ENCODE results near the gene PCSK5.

PCSK5 gene

DNA sequence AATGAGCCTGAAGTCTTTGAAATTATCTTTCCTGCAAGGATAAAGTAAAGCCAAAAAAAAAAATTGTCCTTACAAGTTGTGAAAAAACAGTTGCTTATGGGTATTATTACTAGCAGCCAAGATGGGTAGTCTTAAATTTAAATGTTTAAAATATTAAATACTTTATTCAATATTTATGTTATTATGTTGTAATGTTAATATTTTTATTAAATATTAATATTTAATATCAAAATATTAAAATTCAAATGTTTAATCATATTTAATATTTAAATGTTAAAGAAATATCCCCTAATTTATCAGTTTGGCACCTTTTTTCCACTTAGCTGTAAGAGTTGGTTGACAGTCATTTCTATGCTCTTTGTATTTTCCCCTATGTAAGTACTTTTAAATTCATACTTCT, 86.1 kb downstream of the PCSK5 start:
- no peak overlapping the region for H3K9ac ChIP-seq (ENCODE audit: low read length)
- no peak overlapping the region for H3K4me2 ChIP-seq (ENCODE audit: low read length, poor library complexity, severe bottlenecking)
- H2BK12ac ChIP-seq (ENCODE audit: low read length in 2 of 2), result no peak overlapping the region
- no peak overlapping the region for H3K18ac ChIP-seq (ENCODE audit: low read depth in 1 of 2, low read length in 2 of 2)
- H2BK15ac ChIP-seq (ENCODE audit: low read depth, poor library complexity, severe bottlenecking), result no peak overlapping the region
- no peak overlapping the region for H4K91ac ChIP-seq (ENCODE audit: low read length)
- no peak for DNase-seq
- H4K8ac ChIP-seq (ENCODE audit: low read length), result no peak overlapping the region
- no peaks in the 10 kb centered on the region for H3K9me3 ChIP-seq (ENCODE audit: control insufficient read depth, low read length)
- no peak overlapping the region for H3K4me3 ChIP-seq (ENCODE audit: insufficient read depth in 1 of 2, low read depth in 1 of 2, low read length in 2 of 2)
- H3K23ac ChIP-seq (ENCODE audit: low read length in 2 of 2), result no peak overlapping the region
- no peak overlapping the region for H3K4ac ChIP-seq (ENCODE audit: low read depth in 1 of 2, low read length in 2 of 2)
- H2BK5ac ChIP-seq (ENCODE audit: low read depth, low read length, poor library complexity, severe bottlenecking), result no peak overlapping the region
- no peaks in the 10 kb centered on the region for H3K79me1 ChIP-seq (replicated peaks; ENCODE audit: low read length, poor library complexity, severe bottlenecking)
- H2BK120ac ChIP-seq (ENCODE audit: low read depth, low read length), result no peak overlapping the region
- H2AFZ ChIP-seq (ENCODE audit: low read depth, low read length), result no peak overlapping the region
- no peak overlapping the region for H3K27ac ChIP-seq (ENCODE audit: low read length, poor library complexity, severe bottlenecking)
- no peaks in the 10 kb centered on the region for H3K27me3 ChIP-seq (ENCODE audit: control insufficient read depth in 1 of 2, insufficient read depth in 1 of 2, low read length in 2 of 2)
- H3K4me1 ChIP-seq (ENCODE audit: control insufficient read depth, insufficient read depth, low read depth, low read length), result no peaks in the 10 kb centered on the region
- no peak overlapping the region for H3K14ac ChIP-seq (ENCODE audit: low read length in 2 of 2)
- no peak overlapping the region for H2AK5ac ChIP-seq (ENCODE audit: low read length, severe bottlenecking)
- no peaks in the 10 kb centered on the region for H3K36me3 ChIP-seq (ENCODE audit: control insufficient read depth in 1 of 2, insufficient read depth in 2 of 2, low read depth in 1 of 2, low read length in 2 of 2)

DNA sequence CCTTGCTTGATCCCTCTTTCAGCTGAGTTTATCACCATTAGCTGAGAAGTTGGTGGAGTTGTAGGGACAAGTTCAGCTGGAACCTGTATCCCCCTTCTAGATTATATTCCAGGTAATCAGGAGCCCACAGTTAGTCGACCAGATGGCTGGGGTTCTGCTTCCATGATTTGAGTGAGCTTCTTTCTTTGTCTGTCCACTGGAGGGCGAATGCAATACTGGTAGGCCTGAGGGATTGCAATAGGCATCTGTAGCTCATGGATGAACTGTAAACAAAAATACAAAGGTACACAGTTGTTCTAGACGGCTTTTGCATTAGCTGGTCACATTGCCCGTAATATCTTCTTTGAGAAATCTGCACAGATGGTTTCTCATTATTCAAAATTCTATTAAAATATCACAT, 88.9 kb downstream of the PCSK5 start:
- H2AFZ ChIP-seq (ENCODE audit: low read depth, low read length), result no peak overlapping the region
- DNase-seq, result peak; percentile 41
- no peak overlapping the region for H2BK12ac ChIP-seq (ENCODE audit: low read length in 2 of 2)
- H3K9me3 ChIP-seq (ENCODE audit: control insufficient read depth, low read length), result no peaks in the 10 kb centered on the region
- no peak overlapping the region for H3K4me2 ChIP-seq (ENCODE audit: low read length, poor library complexity, severe bottlenecking)
- H2BK15ac ChIP-seq (ENCODE audit: low read depth, poor library complexity, severe bottlenecking), result no peak overlapping the region
- H3K27me3 ChIP-seq (ENCODE audit: control insufficient read depth in 1 of 2, insufficient read depth in 1 of 2, low read length in 2 of 2), result no peaks in the 10 kb centered on the region
- 48% methylated on average over 4 of the region's 4 CpGs for WGBS
- no peaks in the 10 kb centered on the region for H3K4me1 ChIP-seq (ENCODE audit: control insufficient read depth, insufficient read depth, low read depth, low read length)
- no peak overlapping the region for H3K23ac ChIP-seq (ENCODE audit: low read length in 2 of 2)
- H3K14ac ChIP-seq (ENCODE audit: low read length in 2 of 2), result no peak overlapping the region
- no peak overlapping the region for H3K9ac ChIP-seq (ENCODE audit: low read length)
- H2AK5ac ChIP-seq (ENCODE audit: low read length, severe bottlenecking), result no peak overlapping the region
- no peak overlapping the region for H4K8ac ChIP-seq (ENCODE audit: low read length)
- H4K91ac ChIP-seq (ENCODE audit: low read length), result no peak overlapping the region
- no peak overlapping the region for H3K27ac ChIP-seq (ENCODE audit: low read length, poor library complexity, severe bottlenecking)
- H3K4ac ChIP-seq (ENCODE audit: low read depth in 1 of 2, low read length in 2 of 2), result no peak overlapping the region
- no peaks in the 10 kb centered on the region for H3K36me3 ChIP-seq (ENCODE audit: control insufficient read depth in 1 of 2, insufficient read depth in 2 of 2, low read depth in 1 of 2, low read length in 2 of 2)
- H2BK5ac ChIP-seq (ENCODE audit: low read depth, low read length, poor library complexity, severe bottlenecking), result no peak overlapping the region
- no peaks in the 10 kb centered on the region for H3K79me1 ChIP-seq (replicated peaks; ENCODE audit: low read length, poor library complexity, severe bottlenecking)
- no peak overlapping the region for H2BK120ac ChIP-seq (ENCODE audit: low read depth, low read length)
- H3K4me3 ChIP-seq (ENCODE audit: insufficient read depth in 1 of 2, low read depth in 1 of 2, low read length in 2 of 2), result no peak overlapping the region
- H3K18ac ChIP-seq (ENCODE audit: low read depth in 1 of 2, low read length in 2 of 2), result no peak overlapping the region

DNA sequence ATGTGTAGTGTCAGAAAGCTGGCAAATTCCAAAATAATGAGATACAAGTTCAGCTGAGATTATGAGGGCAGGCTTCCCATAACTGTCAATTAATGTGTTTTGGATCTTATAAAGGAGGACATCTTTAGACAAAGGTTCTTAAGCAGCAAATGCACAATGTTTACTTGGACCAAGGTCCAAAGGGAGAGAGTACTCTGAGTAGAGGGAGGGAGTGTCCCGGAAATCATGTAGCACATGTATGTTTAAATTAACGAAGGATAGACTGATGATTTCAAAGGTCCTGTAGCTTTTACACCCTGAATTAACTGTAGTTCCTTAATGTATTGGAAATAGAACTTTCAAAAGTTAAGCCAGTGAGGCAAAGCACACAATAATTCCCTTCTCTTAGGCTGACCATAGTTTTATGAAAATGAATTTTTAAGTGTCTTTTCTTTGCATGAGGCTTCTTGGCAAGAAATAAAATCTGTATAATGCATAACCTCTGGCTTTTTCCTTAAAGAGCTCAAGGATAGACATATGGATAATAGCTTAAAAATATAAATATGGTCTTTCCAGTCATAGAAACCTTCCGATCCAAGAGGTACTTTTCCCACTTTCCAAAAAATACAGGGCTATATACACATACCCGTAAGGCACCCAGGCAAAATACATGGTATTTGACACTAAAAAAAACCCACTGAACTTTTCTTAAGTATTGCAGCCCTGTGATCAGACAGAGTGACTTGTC, 93.0 kb downstream of the PCSK5 start:
- Histone ChIP-seq H3K27me3 (ENCODE audit: control insufficient read depth in 1 of 2, insufficient read depth in 1 of 2, low read length in 2 of 2) (no peaks in the 10 kb centered on the region), H2AFZ (ENCODE audit: low read depth, low read length) (no peak overlapping the region), H2BK120ac (ENCODE audit: low read depth, low read length) (no peak overlapping the region), H3K4me2 (ENCODE audit: low read length, poor library complexity, severe bottlenecking) (no peak overlapping the region), H3K9ac (ENCODE audit: low read length) (no peak overlapping the region), H3K79me1 (replicated peaks; ENCODE audit: low read length, poor library complexity, severe bottlenecking) (no peaks in the 10 kb centered on the region), H4K8ac (ENCODE audit: low read length) (no peak overlapping the region), H3K27ac (ENCODE audit: low read length, poor library complexity, severe bottlenecking) (no peak overlapping the region), H2BK15ac (ENCODE audit: low read depth, poor library complexity, severe bottlenecking) (no peak overlapping the region), H2BK12ac (ENCODE audit: low read length in 2 of 2) (no peak overlapping the region), H3K9me3 (ENCODE audit: control insufficient read depth, low read length) (no peaks in the 10 kb centered on the region), H3K14ac (ENCODE audit: low read length in 2 of 2) (no peak overlapping the region), H3K4me3 (ENCODE audit: insufficient read depth in 1 of 2, low read depth in 1 of 2, low read length in 2 of 2) (no peak overlapping the region), H3K18ac (ENCODE audit: low read depth in 1 of 2, low read length in 2 of 2) (no peak overlapping the region), H2AK5ac (ENCODE audit: low read length, severe bottlenecking) (no peak overlapping the region), H4K91ac (ENCODE audit: low read length) (no peak overlapping the region), H3K4ac (ENCODE audit: low read depth in 1 of 2, low read length in 2 of 2) (no peak overlapping the region), H3K4me1 (ENCODE audit: control insufficient read depth, insufficient read depth, low read depth, low read length) (no peaks in the 10 kb centered on the region), H2BK5ac (ENCODE audit: low read depth, low read length, poor library complexity, severe bottlenecking) (no peak overlapping the region), H3K36me3 (ENCODE audit: control insufficient read depth in 1 of 2, insufficient read depth in 2 of 2, low read depth in 1 of 2, low read length in 2 of 2) (no peaks in the 10 kb centered on the region), H3K23ac (ENCODE audit: low read length in 2 of 2) (no peak overlapping the region)
- no peak for DNase-seq
- 100% methylated on average over 4 of the region's 4 CpGs for WGBS

DNA sequence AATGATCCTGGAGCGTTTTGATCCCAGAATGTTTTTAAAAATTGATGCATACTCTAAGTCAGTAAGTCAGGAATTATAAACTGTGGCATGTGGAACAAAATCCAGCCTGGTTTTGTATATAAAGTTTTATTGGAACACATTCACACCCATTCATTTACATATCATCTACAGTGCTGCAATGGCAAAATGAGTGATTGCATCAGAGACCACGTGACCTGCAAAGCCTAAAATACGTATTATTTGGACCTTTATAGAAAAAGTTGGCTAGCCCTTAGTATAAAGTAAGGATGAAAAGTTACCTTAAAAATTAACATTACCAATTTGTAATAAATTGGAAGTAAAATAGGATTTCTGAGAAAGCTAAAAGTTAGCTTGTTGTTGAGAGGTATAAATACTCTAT, 95.0 kb downstream of the PCSK5 start:
- H2BK120ac ChIP-seq (ENCODE audit: low read depth, low read length), result no peak overlapping the region
- DNase-seq, result no peak
- no peak overlapping the region for H2BK12ac ChIP-seq (ENCODE audit: low read length in 2 of 2)
- no peak overlapping the region for H3K4me3 ChIP-seq (ENCODE audit: insufficient read depth in 1 of 2, low read depth in 1 of 2, low read length in 2 of 2)
- no peak overlapping the region for H3K14ac ChIP-seq (ENCODE audit: low read length in 2 of 2)
- H3K18ac ChIP-seq (ENCODE audit: low read depth in 1 of 2, low read length in 2 of 2), result no peak overlapping the region
- H3K4ac ChIP-seq (ENCODE audit: low read depth in 1 of 2, low read length in 2 of 2), result no peak overlapping the region
- H3K79me1 ChIP-seq (replicated peaks; ENCODE audit: low read length, poor library complexity, severe bottlenecking), result no peaks in the 10 kb centered on the region
- H4K8ac ChIP-seq (ENCODE audit: low read length), result no peak overlapping the region
- no peak overlapping the region for H4K91ac ChIP-seq (ENCODE audit: low read length)
- H2BK5ac ChIP-seq (ENCODE audit: low read depth, low read length, poor library complexity, severe bottlenecking), result no peak overlapping the region
- H3K9me3 ChIP-seq (ENCODE audit: control insufficient read depth, low read length), result no peaks in the 10 kb centered on the region
- no peak overlapping the region for H3K27ac ChIP-seq (ENCODE audit: low read length, poor library complexity, severe bottlenecking)
- H3K23ac ChIP-seq (ENCODE audit: low read length in 2 of 2), result no peak overlapping the region
- H3K4me2 ChIP-seq (ENCODE audit: low read length, poor library complexity, severe bottlenecking), result no peak overlapping the region
- no peaks in the 10 kb centered on the region for H3K4me1 ChIP-seq (ENCODE audit: control insufficient read depth, insufficient read depth, low read depth, low read length)
- H3K36me3 ChIP-seq (ENCODE audit: control insufficient read depth in 1 of 2, insufficient read depth in 2 of 2, low read depth in 1 of 2, low read length in 2 of 2), result no peaks in the 10 kb centered on the region
- no peak overlapping the region for H2BK15ac ChIP-seq (ENCODE audit: low read depth, poor library complexity, severe bottlenecking)
- no peaks in the 10 kb centered on the region for H3K27me3 ChIP-seq (ENCODE audit: control insufficient read depth in 1 of 2, insufficient read depth in 1 of 2, low read length in 2 of 2)
- WGBS, result no CpG with 5 or more reads among the region's 3 CpGs
- H3K9ac ChIP-seq (ENCODE audit: low read length), result no peak overlapping the region
- H2AFZ ChIP-seq (ENCODE audit: low read depth, low read length), result no peak overlapping the region
- H2AK5ac ChIP-seq (ENCODE audit: low read length, severe bottlenecking), result no peak overlapping the region
